ENCODE measurements around the gene DENND4C.

DENND4C gene

GRCh38 chr9:19284729-19285128 lies 54.2 kb downstream of the DENND4C start:
- no peak for DNase-seq (ENCODE audit: extremely low read depth, insufficient read length)
- no peaks in the 10 kb centered on the region; the same call in 1 of the 2 replicates for H3K36me3 ChIP-seq (ENCODE audit: control insufficient read depth, insufficient read depth, low read length)
- TF ChIP-seq, protein P1, sequence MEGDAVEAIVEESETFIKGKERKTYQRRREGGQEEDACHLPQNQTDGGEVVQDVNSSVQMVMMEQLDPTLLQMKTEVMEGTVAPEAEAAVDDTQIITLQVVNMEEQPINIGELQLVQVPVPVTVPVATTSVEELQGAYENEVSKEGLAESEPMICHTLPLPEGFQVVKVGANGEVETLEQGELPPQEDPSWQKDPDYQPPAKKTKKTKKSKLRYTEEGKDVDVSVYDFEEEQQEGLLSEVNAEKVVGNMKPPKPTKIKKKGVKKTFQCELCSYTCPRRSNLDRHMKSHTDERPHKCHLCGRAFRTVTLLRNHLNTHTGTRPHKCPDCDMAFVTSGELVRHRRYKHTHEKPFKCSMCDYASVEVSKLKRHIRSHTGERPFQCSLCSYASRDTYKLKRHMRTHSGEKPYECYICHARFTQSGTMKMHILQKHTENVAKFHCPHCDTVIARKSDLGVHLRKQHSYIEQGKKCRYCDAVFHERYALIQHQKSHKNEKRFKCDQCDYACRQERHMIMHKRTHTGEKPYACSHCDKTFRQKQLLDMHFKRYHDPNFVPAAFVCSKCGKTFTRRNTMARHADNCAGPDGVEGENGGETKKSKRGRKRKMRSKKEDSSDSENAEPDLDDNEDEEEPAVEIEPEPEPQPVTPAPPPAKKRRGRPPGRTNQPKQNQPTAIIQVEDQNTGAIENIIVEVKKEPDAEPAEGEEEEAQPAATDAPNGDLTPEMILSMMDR (IDR thresholded peaks at IDR 0.05; ENCODE audit: insufficient read depth, low read length, poor library complexity, severe bottlenecking), result no peak

GRCh38 chr9:19286634-19287188 lies 56.2 kb downstream of the DENND4C start:
- H3K4me3 ChIP-seq (replicated peaks; ENCODE audit: low read depth, low read length), result no peak overlapping the region
- DNase-seq (ENCODE audit: extremely low read depth, insufficient read length), result no peak
- H3K27me3 ChIP-seq (replicated peaks; ENCODE audit: control insufficient read depth, insufficient read depth, low read length), result no peaks in the 10 kb centered on the region
- TF ChIP-seq, protein P1 (IDR thresholded peaks at IDR 0.05; ENCODE audit: insufficient read depth, low read length, poor library complexity, severe bottlenecking), result no peak
- H3K36me3 ChIP-seq (ENCODE audit: control insufficient read depth, insufficient read depth, low read length), result no peaks in the 10 kb centered on the region; the same call in 1 of the 2 replicates

More at GRCh38 chr9:19284729-19285128, 54.2 kb downstream of the DENND4C start:
- H3K4me3 ChIP-seq (replicated peaks; ENCODE audit: low read depth, low read length), result no peak overlapping the region
- H3K27me3 ChIP-seq (replicated peaks; ENCODE audit: control insufficient read depth, insufficient read depth, low read length), result no peaks in the 10 kb centered on the region

- H3K27me3 ChIP-seq (replicated peaks; ENCODE audit: control insufficient read depth, insufficient read depth, low read length), result no peaks in the 10 kb centered on the region
- no peak overlapping the region for H3K4me3 ChIP-seq (replicated peaks; ENCODE audit: low read depth, low read length)
- no peaks in the 10 kb centered on the region; the same call in 1 of the 2 replicates for H3K36me3 ChIP-seq (ENCODE audit: control insufficient read depth, insufficient read depth, low read length)
- TF ChIP-seq, protein P1 (IDR thresholded peaks at IDR 0.05; ENCODE audit: insufficient read depth, low read length, poor library complexity, severe bottlenecking), result no peak
- DNase-seq (ENCODE audit: extremely low read depth, insufficient read length), result no peak
These were observed 57.6 kb downstream of the DENND4C start for GRCh38 chr9:19288081-19288480.

GRCh38 chr9:19290103-19290502 lies 59.6 kb downstream of the DENND4C start:
- Histone ChIP-seq H3K4me3 (replicated peaks; ENCODE audit: low read depth, low read length) (no peak overlapping the region), H3K36me3 (ENCODE audit: control insufficient read depth, insufficient read depth, low read length) (no peaks in the 10 kb centered on the region; the same call in none of the 2 replicates), H3K27me3 (replicated peaks; ENCODE audit: control insufficient read depth, insufficient read depth, low read length) (no peaks in the 10 kb centered on the region)
- TF ChIP-seq, protein P1 (IDR thresholded peaks at IDR 0.05; ENCODE audit: insufficient read depth, low read length, poor library complexity, severe bottlenecking), result no peak
- no peak for DNase-seq (ENCODE audit: extremely low read depth, insufficient read length)

GRCh38 chr9:19294219-19294618 lies 63.7 kb downstream of the DENND4C start:
- TF ChIP-seq, protein P1 (IDR thresholded peaks at IDR 0.05; ENCODE audit: insufficient read depth, low read length, poor library complexity, severe bottlenecking), result no peak
- no peaks in the 10 kb centered on the region; the same call in none of the 2 replicates for H3K36me3 ChIP-seq (ENCODE audit: control insufficient read depth, insufficient read depth, low read length)
- no peak overlapping the region for H3K4me3 ChIP-seq (replicated peaks; ENCODE audit: low read depth, low read length)
- H3K27me3 ChIP-seq (replicated peaks; ENCODE audit: control insufficient read depth, insufficient read depth, low read length), result no peaks in the 10 kb centered on the region
- no peak for DNase-seq (ENCODE audit: extremely low read depth, insufficient read length)
